ENCODE results near the gene CHRDL2.

The CHRDL2 gene

GRCh38 chr11:74684661-74685060 is 46.6 kb downstream of the CHRDL2 start:
- no peak for DNase-seq

- DNase-seq = no peak
These were observed 47.2 kb downstream of the CHRDL2 start for GRCh38 chr11:74683941-74684481.

- no peak for DNase-seq
These were observed 47.9 kb downstream of the CHRDL2 start for GRCh38 chr11:74683279-74683871.

GRCh38 chr11:74682731-74683278 is 48.4 kb downstream of the CHRDL2 start:
- no peak for DNase-seq

GRCh38 chr11:74681686-74682651 is 49.3 kb downstream of the CHRDL2 start:
- peak; percentile 81 to 88 for DNase-seq

- DNase-seq = peak in 1 of 2 experiments; percentile 41
These were observed 50.3 kb downstream of the CHRDL2 start for GRCh38 chr11:74680703-74681531.

- no peak for DNase-seq
These were observed 51.1 kb downstream of the CHRDL2 start for GRCh38 chr11:74680035-74680671.

GRCh38 chr11:74679513-74679865 is 51.7 kb downstream of the CHRDL2 start:
- DNase-seq = no peak

GRCh38 chr11:74678591-74679512 is 52.4 kb downstream of the CHRDL2 start:
- no peak for DNase-seq

- DNase-seq = no peak
These were observed 53.2 kb downstream of the CHRDL2 start for GRCh38 chr11:74678041-74678440.

GRCh38 chr11:74677131-74677530 is 54.1 kb downstream of the CHRDL2 start:
- DNase-seq = no peak

GRCh38 chr11:74676596-74676995 is 54.6 kb downstream of the CHRDL2 start:
- no peak for DNase-seq

GRCh38 chr11:74675761-74676160 is 55.5 kb downstream of the CHRDL2 start:
- DNase-seq = no peak

- DNase-seq = no peak
These were observed 57.4 kb downstream of the CHRDL2 start for GRCh38 chr11:74673693-74674360.

GRCh38 chr11:74672956-74673692 is 58.1 kb downstream of the CHRDL2 start:
- peak; percentile 86 to 87 for DNase-seq

GRCh38 chr11:74672332-74672955 is 58.8 kb downstream of the CHRDL2 start:
- no peak for DNase-seq

- DNase-seq = no peak
These were observed 59.6 kb downstream of the CHRDL2 start for GRCh38 chr11:74671520-74672196.

GRCh38 chr11:74670171-74670570 is 61.1 kb downstream of the CHRDL2 start:
- no peak for DNase-seq
